GM12878 (cell line): ENCODE measurements around the gene C3orf49. TPM values are rescaled to one million over a fixed set of nuclear protein-coding genes. Genes with fewer than 3 reads are reported as not detected.

Experiments used
- ATAC-seq: fragments of 200-7000 bp; cut with Tn5 transposase; 3 replicates; pipeline ENCODE4 v1.9.1; 2020; ENCODE audit warnings: mild to moderate bottlenecking, moderate library complexity
- BruUV-seq: library from RNA; stranded (reverse); fragments of 400-500 nt; replicated peaks from 2 replicates; lab custom pipeline; 2021; lab: Mats Ljungman, UMichigan
- CTCF ChIA-PET: fragments of 300-600 bp; sonication (Branson Sonifier 250); formaldehyde crosslinking; extraction: SDS; loops from one replicate; lab custom pipeline; 2021; ENCODE audit warnings: inconsistent platforms; lab: Yijun Ruan, JAX
- POLR2A ChIA-PET: fragments of 350-600 bp; formaldehyde crosslinking; extraction: SDS; loops from one replicate; lab custom pipeline; 2021; ENCODE audit warnings: inconsistent platforms; lab: Charles Lee
- RAD21 ChIA-PET: fragments of 300-600 bp; sonication (Branson Sonifier 250); formaldehyde crosslinking; loops from one replicate; lab custom pipeline; 2023; ENCODE audit warnings: antibody characterized with exemption; ENCODE audit not compliant: unreplicated experiment; lab: Charles Lee
- SMC1A ChIA-PET: fragments of 300-600 bp; sonication (Branson Sonifier 250); formaldehyde crosslinking; loops from one replicate; lab custom pipeline; 2023; ENCODE audit not compliant: unreplicated experiment, uncharacterized antibody; lab: Charles Lee
- DNase-seq: peaks from one replicate; pipeline ENCODE4 v3.0.0-alpha.2; 2011; ENCODE audit warnings: low read depth, low spot score
- FAIRE-seq: peaks from 3 replicates; lab custom pipeline; 2011; peaks lifted over from hg19 to GRCh38; lab: Jason Lieb, UNC
- H2AFZ ChIP-seq: 2 replicates; pipeline ENCODE4 v1.6.0; 2011; ENCODE audit warnings: low read depth, low read length, control low read depth; ENCODE audit not compliant: control insufficient read depth
- H3K27ac ChIP-seq: 2 replicates; pipeline ENCODE4 v1.5.1; 2011; ENCODE audit warnings: control low read depth; ENCODE audit not compliant: control insufficient read depth, insufficient read depth
- H3K27me3 ChIP-seq, 2 experiments: replicated peaks in 1 of 2; 2 replicates each; pipeline versions ENCODE4 v1.6.0 to v1.6.1; 2011; ENCODE audit warnings: low read length in 1 of 2; ENCODE audit not compliant: control insufficient read depth in 2 of 2, insufficient read depth in 2 of 2
- H3K36me3 ChIP-seq, 2 experiments: 2 replicates each; pipeline ENCODE4 v1.5.1; 2011; ENCODE audit warnings: low read length in 1 of 2; ENCODE audit not compliant: control insufficient read depth in 2 of 2, insufficient read depth in 2 of 2
- H3K4me1 ChIP-seq: 2 replicates; pipeline ENCODE4 v1.6.1; 2011; ENCODE audit warnings: mild to moderate bottlenecking, low read length, moderate library complexity, mixed read lengths; ENCODE audit not compliant: control insufficient read depth, insufficient read depth
- H3K4me2 ChIP-seq: 2 replicates; pipeline ENCODE4 v1.6.0; 2011; ENCODE audit warnings: control low read depth; ENCODE audit not compliant: control insufficient read depth, insufficient read depth
- H3K4me3 ChIP-seq: fragments of 200-600 bp; sonication (generic); 2 replicates; pipeline ENCODE4 v1.5.1; 2016
- H3K79me2 ChIP-seq: 2 replicates; pipeline ENCODE4 v1.6.0; 2011; ENCODE audit warnings: low read length; ENCODE audit not compliant: control insufficient read depth, insufficient read depth
- H3K9ac ChIP-seq: 2 replicates; pipeline ENCODE4 v1.8.0; 2011; ENCODE audit warnings: low read length, control low read depth, mixed read lengths; ENCODE audit not compliant: control insufficient read depth, insufficient read depth
- H3K9me3 ChIP-seq: replicated peaks from 3 replicates; pipeline ENCODE4 v1.5.1; 2011; ENCODE audit warnings: mild to moderate bottlenecking, low read length; ENCODE audit not compliant: control insufficient read depth, insufficient read depth
- H4K20me1 ChIP-seq: 2 replicates; pipeline ENCODE4 v1.6.0; 2011; ENCODE audit not compliant: control insufficient read depth, insufficient read depth
- CREM ChIP-seq: IDR thresholded peaks from 2 replicates; pipeline ENCODE4 v1.6.1; 2014; ENCODE audit warnings: antibody characterized with exemption, low read depth
- JUNB ChIP-seq: IDR thresholded peaks from 2 replicates; pipeline ENCODE4 v1.6.1; 2016; ENCODE audit warnings: antibody characterized with exemption, mild to moderate bottlenecking
- RBBP5 ChIP-seq: fragments of 200-600 bp; sonication (generic); conservative IDR thresholded peaks from 2 replicates; pipeline ENCODE4 v1.6.1; 2016
- RCOR1 ChIP-seq: conservative IDR thresholded peaks from 2 replicates; pipeline ENCODE4 v1.6.1; 2012; ENCODE audit warnings: low read depth, low read length, improper control_type of control experiment
- SPI1 ChIP-seq: IDR thresholded peaks from 2 replicates; pipeline ENCODE4 v1.6.1; 2011; ENCODE audit warnings: low read depth, mild to moderate bottlenecking, low read length, moderate library complexity, borderline replicate concordance; ENCODE audit not compliant: insufficient read depth
- WGBS: methylation state at CpG from one replicate; pipeline ENCODE4 v1.1.6; 2016; ENCODE audit warnings: low lambda C conversion rate; ENCODE audit not compliant: insufficient replicate concordance, insufficient coverage; ENCODE audit errors: missing lambda C conversion rate; 5-methylcytosine and 5-hydroxymethylcytosine counted together
- in situ Hi-C: fragments of 300-500 bp; cut with MboI; formaldehyde crosslinking; loops from 9 replicates; pipeline ENCODE4 v1.14.3; 2018; ENCODE audit warnings: mixed read lengths
- intact Hi-C: fragments of 100-400 bp; cut with micrococcal nuclease; formaldehyde crosslinking; loops from one replicate; pipeline ENCODE4 v1.14.2; 2022; ENCODE audit not compliant: unreplicated experiment
- polyA plus RNA-seq, 11 experiments: library from polyadenylated mRNA; depleted of rRNA in 4 of 11; unstranded in 6 of 11; stranded (reverse) in 5 of 11; fragments of >200 nt; fragmentation: Nextera tagmentation in 4 of 11; fragmentation: Illumina TruSeq in 1 of 11; extraction: Ambion mirVana in 4 of 11; extraction: Trizol in 1 of 11; gene quantifications; 1 replicate in 1 of 11; 2 replicates in 10 of 11; pipeline versions ENCODE4 v1.2.1 to v1.2.3, GENCODE V29; 2011 to 2016; ENCODE audit warnings: inconsistent platforms in 2 of 11, missing spikeins in 2 of 11, low read depth in 1 of 11
- total RNA-seq, 4 experiments: library from RNA; depleted of rRNA in 3 of 4; stranded (reverse); fragments of >200 nt in 3 of 4; fragmentation: Illumina TruSeq in 1 of 4; extraction: Trizol in 1 of 4; gene quantifications; 2 replicates each; pipeline versions ENCODE4 v1.2.1 to v1.2.3, GENCODE V29; 2013 to 2021
- TF ChIP-seq, protein P1 (sequence below): fragments of 450-650 bp; IDR thresholded peaks from 2 replicates; pipeline ENCODE4 v1.6.1; 2016; ENCODE audit warnings: mild to moderate bottlenecking
- TF ChIP-seq, protein P2 (sequence below): IDR thresholded peaks from 2 replicates; pipeline ENCODE4 v1.6.1; 2011; ENCODE audit warnings: borderline replicate concordance, low read depth, mild to moderate bottlenecking, moderate library complexity, mixed read lengths, low read length; ENCODE audit not compliant: insufficient read depth; ENCODE audit errors: extremely low read length

The C3orf49 gene
- total and polyA plus RNA-seq, 10 of the 15 experiments (the other 5 are each of a cell fraction or from before 2014, with no cell fraction given), result 0.21 TPM; not detected in 9

DNA sequence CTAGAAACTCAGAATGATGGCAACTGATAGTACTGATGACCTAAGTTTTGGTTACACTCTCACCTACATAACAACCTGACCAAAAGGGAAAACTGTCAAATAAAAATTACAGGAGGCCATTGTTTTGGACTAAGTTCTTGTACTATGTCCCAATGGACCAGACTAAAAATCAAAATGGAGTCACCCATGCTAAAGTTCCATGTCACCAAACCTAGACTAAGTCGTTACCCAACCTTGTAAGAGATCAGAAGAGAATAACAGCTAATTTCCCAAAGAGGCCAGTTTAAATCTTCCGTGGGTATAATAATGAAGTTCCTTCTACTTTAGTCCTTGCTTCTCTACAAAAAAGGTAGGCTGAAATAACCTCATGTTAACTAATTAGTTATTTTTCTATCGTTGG is 32.2 kb downstream of the C3orf49 start:
- RAD21 ChIA-PET, result no interaction called here
- DNase-seq (no peak), FAIRE-seq (no peak), ATAC-seq (peak; percentile 25; the same call in 2 of the 3 replicates)
- CTCF ChIA-PET, result interaction anchor here (0.8 to 1.3 kb wide), 2 partner anchors 24 to 110 kb away, joined by 3 read pairs; no protein-coding TSS in a partner anchor
- in situ Hi-C loops (no loop called here), intact Hi-C loops (no loop called here)
- no peaks in the 10 kb centered on the region for H3K36me3 ChIP-seq
- H3K4me3 ChIP-seq, result no peak overlapping the region
- SMC1A ChIA-PET, result interaction anchor here (0.6 kb wide), 1 partner anchor 249 kb away, joined by 3 read pairs; no protein-coding TSS in a partner anchor
- no peak overlapping the region for H3K9ac ChIP-seq
- peaks cover 3% of the 10 kb centered on the region; the same call in 1 of the 2 replicates for H3K4me1 ChIP-seq
- WGBS, result 94% methylated on average over 3 of the region's 3 CpGs
- no peaks in the 10 kb centered on the region for H3K27me3 ChIP-seq
- no TSS peak for BruUV-seq
- peaks cover 14% of the 10 kb centered on the region for H3K79me2 ChIP-seq
- H2AFZ ChIP-seq, result no peak overlapping the region
- H4K20me1 ChIP-seq, result no peaks in the 10 kb centered on the region
- no peak overlapping the region for H3K4me2 ChIP-seq
- H3K9me3 ChIP-seq, result no peaks in the 10 kb centered on the region
- TF ChIP-seq, protein P1, sequence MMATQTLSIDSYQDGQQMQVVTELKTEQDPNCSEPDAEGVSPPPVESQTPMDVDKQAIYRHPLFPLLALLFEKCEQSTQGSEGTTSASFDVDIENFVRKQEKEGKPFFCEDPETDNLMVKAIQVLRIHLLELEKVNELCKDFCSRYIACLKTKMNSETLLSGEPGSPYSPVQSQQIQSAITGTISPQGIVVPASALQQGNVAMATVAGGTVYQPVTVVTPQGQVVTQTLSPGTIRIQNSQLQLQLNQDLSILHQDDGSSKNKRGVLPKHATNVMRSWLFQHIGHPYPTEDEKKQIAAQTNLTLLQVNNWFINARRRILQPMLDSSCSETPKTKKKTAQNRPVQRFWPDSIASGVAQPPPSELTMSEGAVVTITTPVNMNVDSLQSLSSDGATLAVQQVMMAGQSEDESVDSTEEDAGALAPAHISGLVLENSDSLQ, result no peak
- TF ChIP-seq CREM, result no peak
- TF ChIP-seq JUNB, result no peak
- no peak for TF ChIP-seq RCOR1
- TF ChIP-seq RBBP5, result no peak
- POLR2A ChIA-PET, result interaction anchor here (0.5 to 1.1 kb wide), 2 partner anchors 9 to 587 kb away, joined by 3 read pairs; no protein-coding TSS in a partner anchor
- no peak overlapping the region for H3K27ac ChIP-seq

DNA sequence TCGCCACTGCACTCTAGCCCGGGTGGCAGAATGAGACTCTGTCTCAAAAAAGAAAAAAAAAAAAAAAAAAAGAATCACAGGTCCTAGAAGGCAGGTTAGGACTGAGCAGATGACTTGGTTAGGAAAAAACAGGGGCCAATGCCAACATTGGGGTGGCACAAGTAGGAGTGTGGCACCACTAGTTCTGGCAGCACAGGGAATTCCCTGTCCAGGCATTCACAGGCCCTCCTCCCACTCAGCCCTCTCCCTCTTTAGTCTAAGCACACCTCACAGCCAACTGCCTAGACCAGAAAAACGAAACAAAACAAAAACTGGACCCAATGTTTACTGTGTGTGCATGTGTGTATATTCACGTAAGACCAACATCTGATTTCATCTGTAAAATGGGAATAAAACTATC is 34.0 kb downstream of the C3orf49 start:
- WGBS, result 87% methylated on average over 4 of the region's 4 CpGs

More for the DNA sequence above, 34.0 kb downstream of the C3orf49 start:
- SMC1A ChIA-PET, result no interaction called here
- DNase-seq, result no peak
- in situ Hi-C loops, result no loop called here
- RAD21 ChIA-PET, result no interaction called here
- Histone ChIP-seq H4K20me1 (no peaks in the 10 kb centered on the region), H3K4me3 (no peak overlapping the region), H3K9ac (no peak overlapping the region), H3K27me3 (no peaks in the 10 kb centered on the region), H3K79me2 (peaks cover 25% of the 10 kb centered on the region), H3K36me3 (no peaks in the 10 kb centered on the region), H3K4me2 (no peak overlapping the region), H3K4me1 (peaks cover 3% of the 10 kb centered on the region; the same call in 1 of the 2 replicates), H2AFZ (no peak overlapping the region), H3K27ac (no peak overlapping the region), H3K9me3 (no peaks in the 10 kb centered on the region)
- no TSS peak for BruUV-seq
- ATAC-seq, result no peak
- CTCF ChIA-PET, result no interaction called here
- POLR2A ChIA-PET, result interaction anchor here (0.6 to 0.7 kb wide), 2 partner anchors 85 to 1681 kb away, joined by 3 to 5 read pairs; no protein-coding TSS in a partner anchor
- intact Hi-C loops, result no loop called here
- TF ChIP-seq, protein P2, sequence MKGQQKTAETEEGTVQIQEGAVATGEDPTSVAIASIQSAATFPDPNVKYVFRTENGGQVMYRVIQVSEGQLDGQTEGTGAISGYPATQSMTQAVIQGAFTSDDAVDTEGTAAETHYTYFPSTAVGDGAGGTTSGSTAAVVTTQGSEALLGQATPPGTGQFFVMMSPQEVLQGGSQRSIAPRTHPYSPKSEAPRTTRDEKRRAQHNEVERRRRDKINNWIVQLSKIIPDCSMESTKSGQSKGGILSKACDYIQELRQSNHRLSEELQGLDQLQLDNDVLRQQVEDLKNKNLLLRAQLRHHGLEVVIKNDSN, result no peak
- no peak for TF ChIP-seq SPI1
- no peak for FAIRE-seq
